A673 (cell line): Measurements from ENCODE around the gene BCAS1.

Source experiments
- EZH2 ChIP-seq: fragments of 200-600 bp; sonication (generic); IDR thresholded peaks from 2 replicates; pipeline ENCODE4 v1.6.1; 2017; ENCODE audit warnings: borderline replicate concordance, low read depth, mild to moderate bottlenecking, mixed read lengths, antibody characterized with exemption, low read length; ENCODE audit not compliant: poor library complexity, severe bottlenecking
- TF ChIP-seq, protein P1 (sequence below): fragments of 300-800, 200-600 bp; sonication (generic); conservative IDR thresholded peaks from 2 replicates; pipeline ENCODE4 v1.5.1; 2017; ENCODE audit warnings: low read depth, mild to moderate bottlenecking, antibody characterized with exemption, low read length, moderate library complexity, mixed read lengths

DNA sequence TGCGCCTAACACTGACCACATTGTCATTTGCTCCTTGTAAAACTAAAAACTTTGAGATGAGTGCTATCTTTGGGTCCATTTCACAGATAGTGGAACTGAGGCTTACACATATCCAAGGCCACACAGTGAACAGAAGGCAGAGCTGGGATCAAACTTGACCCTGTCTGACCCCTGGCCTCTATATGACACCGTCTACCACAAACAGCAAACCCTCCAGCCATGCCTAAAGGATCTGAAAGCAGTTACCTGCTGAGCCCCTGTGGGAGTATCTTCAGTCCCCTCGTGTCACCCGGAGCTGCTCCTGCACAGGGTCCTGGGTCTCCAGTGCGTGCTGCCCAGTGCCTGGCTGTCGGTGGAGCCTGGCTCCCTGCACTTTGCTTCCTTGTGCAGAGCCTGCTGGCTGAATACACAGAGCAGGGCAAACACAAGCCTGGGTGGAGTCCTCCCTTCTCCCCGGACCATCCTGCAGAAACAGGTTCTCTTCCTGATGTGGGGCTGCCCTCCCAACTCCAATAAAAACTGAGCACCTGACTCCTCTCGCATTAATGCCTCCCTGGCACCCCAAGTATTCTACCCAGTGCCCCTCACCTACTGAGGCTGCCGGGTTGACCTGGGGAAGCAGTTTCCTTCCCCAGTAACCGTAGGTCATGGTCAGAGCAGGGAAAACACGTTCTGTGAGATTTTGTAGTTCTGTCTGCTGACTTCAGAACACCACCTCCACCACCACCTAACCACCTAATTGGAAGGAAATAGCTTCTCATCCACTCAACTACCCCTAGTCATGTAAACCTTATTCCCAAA lies at the start of gene BCAS1:
- no peak for TF ChIP-seq EZH2
- TF ChIP-seq, protein P1, sequence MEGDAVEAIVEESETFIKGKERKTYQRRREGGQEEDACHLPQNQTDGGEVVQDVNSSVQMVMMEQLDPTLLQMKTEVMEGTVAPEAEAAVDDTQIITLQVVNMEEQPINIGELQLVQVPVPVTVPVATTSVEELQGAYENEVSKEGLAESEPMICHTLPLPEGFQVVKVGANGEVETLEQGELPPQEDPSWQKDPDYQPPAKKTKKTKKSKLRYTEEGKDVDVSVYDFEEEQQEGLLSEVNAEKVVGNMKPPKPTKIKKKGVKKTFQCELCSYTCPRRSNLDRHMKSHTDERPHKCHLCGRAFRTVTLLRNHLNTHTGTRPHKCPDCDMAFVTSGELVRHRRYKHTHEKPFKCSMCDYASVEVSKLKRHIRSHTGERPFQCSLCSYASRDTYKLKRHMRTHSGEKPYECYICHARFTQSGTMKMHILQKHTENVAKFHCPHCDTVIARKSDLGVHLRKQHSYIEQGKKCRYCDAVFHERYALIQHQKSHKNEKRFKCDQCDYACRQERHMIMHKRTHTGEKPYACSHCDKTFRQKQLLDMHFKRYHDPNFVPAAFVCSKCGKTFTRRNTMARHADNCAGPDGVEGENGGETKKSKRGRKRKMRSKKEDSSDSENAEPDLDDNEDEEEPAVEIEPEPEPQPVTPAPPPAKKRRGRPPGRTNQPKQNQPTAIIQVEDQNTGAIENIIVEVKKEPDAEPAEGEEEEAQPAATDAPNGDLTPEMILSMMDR: no peak
